GM19099 (cell line): ENCODE data around the gene LRP2.

Experiments
- POLR2A ChIP-seq: IDR thresholded peaks from 3 replicates; pipeline ENCODE4 v1.6.1; 2011; ENCODE audit warnings: low read depth; ENCODE audit not compliant: insufficient read length; ENCODE audit errors: extremely low read depth

Gene LRP2

DNA sequence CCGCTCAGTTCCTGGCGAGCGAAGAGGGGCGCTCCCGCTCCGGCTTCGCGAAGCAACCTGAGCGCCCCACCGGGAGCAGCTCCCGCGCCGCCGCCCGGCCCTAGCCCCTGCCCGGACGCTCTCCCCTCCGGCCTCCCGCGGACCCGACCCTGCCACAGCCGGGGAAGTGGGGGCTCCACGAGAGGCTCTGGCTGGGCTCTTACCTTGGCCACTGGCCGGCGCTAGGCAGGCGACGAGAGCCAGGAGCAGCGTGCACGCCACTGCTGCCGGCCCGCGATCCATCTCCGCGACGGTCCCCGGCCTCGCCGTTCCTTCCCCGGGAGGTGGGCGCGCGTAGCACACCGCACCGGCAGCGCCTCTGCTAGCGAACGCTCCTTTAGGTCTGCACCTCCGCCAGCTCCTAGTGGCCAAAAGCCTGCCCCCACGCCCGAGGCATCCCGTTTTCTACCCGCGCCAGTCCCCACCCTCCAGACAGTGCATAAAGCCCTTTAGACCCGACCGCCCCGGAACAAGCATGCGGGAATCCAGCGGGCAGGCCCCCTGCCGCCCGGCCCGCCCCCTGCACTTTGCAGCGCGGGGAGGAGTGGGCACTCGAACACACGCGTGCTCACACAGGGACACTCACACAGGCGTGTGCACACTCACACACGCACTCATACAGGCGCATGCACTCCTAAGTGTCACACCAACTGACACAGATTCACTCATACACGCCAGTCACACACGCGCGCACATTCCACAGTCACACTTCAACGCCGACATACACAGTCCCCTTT lies at the start of gene LRP2:
LRP2 (minus strand) TSS at position 417 of the 776 bp plus-strand sequence; CDS start at position 282, 135 bp downstream.
- TF ChIP-seq POLR2A = no peak

DNA sequence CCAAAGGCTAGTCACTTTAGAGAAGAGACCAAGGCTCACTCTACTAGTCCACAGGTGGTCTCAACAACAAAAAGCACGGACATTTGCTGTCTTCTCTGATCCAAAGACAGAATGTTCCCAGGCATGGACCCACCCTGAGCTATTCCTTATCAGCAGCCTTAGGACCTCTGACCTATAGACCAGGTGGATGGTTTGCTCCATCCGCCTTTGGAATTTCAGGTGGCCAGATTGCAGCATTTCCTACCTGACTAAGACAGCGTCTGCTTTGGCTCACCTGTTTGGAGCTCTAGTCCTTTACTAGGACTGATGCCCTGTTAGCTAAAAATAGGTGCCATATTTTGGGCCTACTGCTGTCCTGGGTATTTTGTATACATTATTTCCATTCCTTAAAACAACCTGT lies 44.6 kb upstream of the LRP2 start:
- no peak for TF ChIP-seq POLR2A

DNA sequence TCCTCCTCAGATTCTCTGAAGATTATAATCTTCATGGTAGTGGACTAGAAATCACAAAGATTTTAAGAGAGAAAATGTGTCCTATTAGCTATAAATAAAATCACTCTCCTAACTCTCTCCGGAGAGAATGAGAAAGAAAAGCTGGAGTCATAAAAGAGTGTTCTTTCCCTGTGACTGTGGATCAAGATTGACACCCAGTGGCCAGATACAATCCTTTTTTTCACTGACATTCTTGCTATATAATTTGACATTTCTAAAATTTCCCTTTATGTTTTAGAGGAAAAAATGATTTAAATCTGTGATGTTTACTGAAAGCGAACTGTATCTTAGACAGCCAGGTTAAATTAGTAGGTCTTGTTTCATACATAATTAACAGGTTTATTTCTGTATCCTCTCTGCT lies 35.4 kb upstream of the LRP2 start:
- no peak for TF ChIP-seq POLR2A

DNA sequence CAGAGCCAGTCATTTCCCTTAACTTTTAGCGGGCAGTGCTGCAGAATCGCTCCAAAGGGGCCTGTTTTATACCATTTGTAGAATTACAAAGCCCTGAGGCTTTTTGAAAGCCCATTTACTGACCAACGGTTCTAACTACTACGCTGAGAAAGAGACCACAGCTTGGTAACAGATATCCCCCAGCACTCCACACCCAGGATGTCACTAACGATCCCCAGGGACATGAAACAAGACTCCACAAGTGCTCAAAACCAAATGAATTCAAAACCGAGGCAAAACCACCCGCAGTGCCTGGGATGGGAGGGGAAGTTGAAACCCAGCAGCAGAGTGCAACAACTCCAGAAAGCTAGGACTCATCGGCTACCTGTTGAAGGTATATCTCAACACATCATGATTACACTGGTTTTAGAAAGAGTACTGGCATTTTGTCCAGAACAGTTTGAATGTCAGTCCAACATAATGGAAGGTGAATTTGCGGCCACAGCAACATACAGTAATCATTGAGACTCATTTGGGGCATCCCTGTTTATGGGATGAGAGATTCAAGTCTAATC lies 33.6 kb upstream of the LRP2 start:
- TF ChIP-seq POLR2A = no peak

DNA sequence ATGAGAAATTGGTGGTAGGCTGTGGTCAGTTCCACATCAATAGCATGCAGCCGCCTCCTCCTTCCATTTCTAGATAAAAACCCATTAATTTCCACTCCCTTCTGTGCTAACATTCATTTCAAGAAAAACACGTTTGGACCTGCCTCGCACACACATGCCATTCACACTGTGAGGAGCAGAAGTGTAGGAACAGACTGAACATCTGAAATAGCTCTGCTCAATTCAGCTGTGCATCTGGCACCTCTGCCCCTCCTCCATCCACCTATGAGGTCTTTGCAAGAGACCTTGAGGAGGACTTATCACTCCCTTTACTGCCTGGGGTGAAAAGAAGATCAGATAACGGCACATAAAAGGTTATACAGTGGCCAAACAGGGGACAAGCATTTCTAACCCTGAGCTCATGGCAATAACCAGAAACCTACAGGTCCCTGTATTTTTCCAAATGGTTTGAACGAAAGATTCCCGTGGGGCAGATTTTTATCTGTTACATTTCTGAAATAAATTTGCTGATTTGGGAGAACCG lies 30.8 kb upstream of the LRP2 start:
- TF ChIP-seq POLR2A = no peak

DNA sequence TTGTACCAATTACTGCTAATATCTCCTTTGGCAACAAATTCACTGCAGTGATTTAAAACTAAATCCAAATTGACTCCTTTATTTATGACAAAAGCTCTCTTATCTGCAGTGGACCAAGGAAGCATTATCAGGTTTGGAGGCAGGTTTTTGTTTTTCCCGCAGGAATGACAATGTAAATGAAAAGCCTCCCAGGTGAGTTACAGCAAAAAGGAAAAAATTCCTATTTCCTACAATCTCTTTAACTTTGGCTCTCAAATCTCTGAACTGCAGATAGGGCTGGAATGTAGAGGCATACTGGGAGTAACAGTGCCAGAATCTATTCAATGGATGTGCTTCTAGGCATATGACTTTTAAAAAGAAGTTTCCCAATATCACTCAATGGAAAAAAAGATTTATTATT lies 28.9 kb upstream of the LRP2 start:
- no peak for TF ChIP-seq POLR2A

DNA sequence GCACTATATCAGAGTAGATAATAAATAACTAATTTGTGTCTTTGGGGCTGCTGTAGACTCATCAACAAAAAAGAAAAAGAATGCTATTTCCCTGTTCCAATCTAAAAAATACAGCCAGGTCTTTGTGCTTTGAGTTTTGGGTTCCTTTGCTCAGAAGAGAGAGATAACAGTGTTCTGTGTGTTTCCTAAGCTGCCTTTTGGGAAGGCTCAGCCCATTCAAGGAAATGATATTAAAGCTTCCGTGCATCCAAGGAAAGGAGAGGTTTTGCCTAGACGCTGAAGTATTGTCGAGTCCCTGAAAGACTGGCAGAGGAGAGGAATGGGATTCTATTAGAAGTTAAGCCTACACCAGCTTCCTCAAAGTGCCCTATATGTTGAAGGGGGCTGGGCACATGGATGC lies 25.8 kb upstream of the LRP2 start:
- no peak for TF ChIP-seq POLR2A

DNA sequence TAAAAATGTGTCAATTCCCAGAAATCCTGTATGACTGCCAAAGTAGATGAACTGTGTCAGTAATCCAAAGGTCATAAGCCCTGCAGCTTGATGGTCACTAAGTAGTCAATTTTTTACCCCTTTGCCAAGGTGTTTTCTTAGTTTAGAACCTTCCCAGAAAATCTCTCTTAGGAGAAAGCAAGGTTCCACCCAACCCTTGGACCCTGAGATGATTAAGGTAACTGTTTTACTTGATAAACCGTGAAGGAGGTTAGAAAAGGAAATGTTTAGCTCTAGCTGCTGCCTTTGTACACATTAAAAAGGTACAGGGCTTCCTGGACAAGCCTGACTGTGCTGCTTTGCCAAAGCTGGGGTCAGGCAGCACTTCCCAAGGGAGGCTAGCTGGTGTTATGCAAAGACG lies 24.4 kb upstream of the LRP2 start:
- TF ChIP-seq POLR2A = no peak

DNA sequence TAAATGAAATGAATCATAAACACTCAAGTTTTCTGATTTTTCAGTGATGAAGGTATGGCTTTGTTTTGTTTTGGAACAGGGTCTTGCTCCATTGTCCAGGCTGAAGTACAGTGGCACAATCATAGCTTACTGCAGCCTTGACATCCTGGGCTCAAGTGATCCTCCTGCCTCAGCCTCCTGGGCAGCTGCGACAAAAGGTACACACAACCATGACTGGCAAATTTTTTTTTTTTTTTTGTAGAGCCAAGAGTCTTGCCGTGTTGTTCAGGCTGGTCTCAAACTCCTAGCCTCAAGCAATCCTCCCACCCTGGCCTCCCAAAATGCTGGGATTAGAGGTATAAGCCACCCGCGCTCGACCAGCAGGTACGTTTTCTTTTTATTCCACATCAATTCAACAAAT lies 22.5 kb upstream of the LRP2 start:
- no peak for TF ChIP-seq POLR2A

DNA sequence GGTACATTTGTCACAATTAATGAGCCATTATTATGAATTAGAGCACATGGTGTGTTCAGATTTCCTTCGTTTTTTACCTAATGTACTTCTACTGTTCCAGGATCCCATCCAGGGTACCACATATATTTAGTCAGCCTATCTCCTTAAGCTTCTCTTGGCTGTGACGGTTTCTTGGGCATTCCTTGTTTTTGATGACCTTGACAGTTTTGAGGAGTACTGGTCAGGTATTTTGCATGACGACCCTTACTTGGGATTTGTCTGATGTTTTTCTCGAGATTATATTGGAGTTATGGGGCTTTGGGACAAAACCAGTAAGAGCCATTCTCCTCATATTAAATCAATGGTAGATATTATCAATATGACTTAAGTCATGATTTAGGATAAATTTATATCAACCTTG lies 10.2 kb upstream of the LRP2 start:
- no peak for TF ChIP-seq POLR2A

DNA sequence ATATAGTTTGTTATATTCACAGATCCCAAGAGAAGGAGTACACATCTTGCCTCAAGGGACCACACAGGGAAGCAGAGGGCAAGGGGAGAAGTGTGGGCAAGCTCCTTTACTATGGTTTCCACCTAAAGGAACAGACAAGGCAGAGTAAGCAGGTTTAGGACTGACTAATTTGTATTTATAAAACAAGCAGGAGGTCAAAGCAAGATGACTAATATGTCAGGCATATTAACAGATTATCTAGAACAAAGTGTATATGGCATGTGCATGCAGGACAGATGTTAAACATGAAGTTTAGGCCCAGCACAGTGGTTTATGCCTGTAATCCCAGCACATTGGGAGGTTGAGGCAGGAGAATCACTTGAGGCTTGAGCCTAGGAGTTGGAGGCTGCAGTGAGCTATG lies 3.7 kb upstream of the LRP2 start:
- no peak for TF ChIP-seq POLR2A

DNA sequence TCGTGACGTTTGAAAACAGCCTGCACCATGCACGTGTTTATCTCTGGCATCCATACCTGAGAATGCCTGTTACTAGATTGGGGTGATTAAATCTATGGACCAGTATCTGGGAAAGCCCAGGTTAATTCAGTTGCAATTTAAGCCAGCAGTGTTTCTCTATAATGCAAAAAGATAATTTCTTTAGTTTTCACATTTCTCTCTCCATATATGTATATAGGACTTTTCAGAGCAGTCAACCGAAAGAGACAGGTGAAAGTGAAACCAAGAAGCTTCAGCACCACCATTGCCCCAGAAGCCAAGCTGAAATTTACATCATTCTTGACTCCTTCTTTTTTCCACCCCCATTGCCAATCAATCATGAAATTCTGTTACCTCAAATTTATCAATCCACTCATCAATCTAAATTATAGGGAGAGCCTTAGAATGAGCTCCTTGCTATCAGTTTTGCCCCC lies 2.7 kb upstream of the LRP2 start:
- no peak for TF ChIP-seq POLR2A

DNA sequence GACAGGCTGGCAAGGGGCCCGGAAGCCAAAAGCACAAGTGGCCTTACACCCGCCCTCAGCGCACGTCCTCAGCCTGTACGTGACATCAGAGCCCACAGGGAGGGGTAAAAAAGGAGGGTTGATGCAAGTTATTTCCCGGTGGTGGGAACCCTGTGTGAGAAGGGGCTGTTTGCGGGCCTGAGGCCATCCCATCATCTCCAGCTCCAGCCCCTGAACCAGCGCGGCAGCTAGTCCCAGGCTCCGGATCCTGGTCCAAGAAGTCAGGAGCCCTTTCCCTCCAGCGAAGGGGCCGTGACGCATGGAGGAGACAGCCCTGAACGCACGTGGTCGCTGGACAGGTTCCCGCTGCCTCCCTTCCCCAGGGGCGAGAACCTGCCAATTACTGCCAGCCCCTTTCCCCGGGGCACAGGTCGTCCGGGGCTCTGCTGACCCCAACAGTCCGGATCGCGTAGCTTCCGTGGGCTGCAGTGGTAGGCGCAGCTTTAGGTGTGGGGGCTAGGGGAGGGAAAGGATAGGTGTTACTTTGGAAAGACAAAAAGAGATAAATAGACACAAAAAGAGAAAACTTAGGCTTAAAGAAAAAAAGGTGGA lies 1.3 kb upstream of the LRP2 start:
- no peak for TF ChIP-seq POLR2A

DNA sequence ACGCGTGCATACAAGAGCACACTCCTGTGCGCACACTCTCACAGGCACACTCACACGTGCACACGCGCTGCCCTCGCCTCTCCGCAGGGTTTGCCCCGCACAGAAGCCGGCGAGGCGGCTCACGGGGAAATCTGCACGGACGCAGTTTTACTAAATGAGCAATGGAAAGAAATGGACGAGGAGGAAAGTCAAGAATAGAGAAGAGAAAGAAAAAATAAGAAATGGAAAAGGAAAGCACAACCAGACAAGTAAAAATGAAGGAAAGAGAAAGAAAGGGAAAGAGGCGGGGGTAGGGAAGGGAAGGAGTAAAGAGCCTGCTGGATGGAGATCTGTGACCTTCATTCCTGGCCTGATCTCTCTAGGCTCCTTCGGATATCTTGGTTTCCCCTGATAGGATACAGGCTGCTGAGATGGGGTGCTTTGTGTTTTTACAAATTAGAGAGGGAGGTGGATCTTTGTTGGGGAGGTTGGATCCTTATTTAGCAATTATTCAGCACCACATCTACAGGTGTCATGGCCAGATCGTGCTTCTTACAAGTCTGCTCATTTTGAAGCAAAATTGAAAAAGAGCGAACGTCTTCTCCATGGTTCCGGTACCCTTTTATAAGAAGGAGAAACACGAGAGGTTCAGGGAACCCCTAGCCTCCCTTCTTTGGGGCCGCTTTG lies 693 bp upstream of the LRP2 start:
- no peak for TF ChIP-seq POLR2A

DNA sequence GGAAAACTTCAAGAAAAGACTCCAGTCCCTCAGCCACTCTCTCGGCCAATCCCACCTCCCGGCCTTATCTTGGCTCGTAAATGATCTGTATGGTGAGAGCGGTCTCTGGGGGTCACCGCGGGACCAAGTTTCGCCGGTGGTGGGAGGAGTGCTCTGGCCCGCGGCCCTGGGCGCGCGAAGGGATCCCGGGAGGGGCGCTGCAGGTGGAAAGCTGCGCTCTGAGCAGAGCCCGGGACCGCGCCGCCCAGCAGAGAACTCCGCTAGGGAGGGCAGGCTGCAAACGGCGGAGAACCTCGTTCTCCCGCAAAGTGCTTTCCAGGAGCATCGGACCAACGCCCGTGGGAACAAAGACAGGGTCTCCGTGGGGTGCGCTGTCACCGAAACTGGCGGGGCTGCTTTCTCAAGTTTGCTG lies 622 bp downstream of the LRP2 start:
- TF ChIP-seq POLR2A = no peak
